ENCODE results near the gene RO60. TPM values are rescaled to one million over a fixed set of nuclear protein-coding genes. Genes with fewer than 3 reads are reported as not detected.

RO60 gene
- total RNA-seq, 2 donors from 2014 or later: 36.4 to 47.2 TPM

DNA sequence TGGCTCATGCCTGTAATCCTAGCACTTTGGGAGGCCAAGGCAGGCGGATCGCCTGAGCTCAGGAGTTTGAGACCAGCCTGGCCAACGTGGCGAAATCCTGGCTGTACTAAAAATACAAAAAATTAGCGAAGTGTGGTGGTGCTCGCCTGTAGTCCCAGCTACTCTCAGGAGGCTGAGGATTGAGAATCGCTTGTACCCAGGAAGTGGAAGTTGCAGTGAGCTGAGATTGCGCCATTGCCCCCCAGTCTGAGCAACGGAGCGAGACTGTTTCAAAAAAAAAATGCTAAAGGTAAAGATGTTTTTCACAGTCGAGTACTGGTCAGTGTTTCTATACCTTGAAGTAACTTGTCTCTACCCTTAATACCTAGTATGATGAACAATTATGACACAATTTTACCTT is 34.7 kb downstream of the RO60 start:
- ATAC-seq: no peak
- intact Hi-C loops (cut with DNase I, micrococcal nuclease): no loop called here

GRCh38 chr1:193102662-193103061 is 43.2 kb downstream of the RO60 start:
- ATAC-seq: no peak
- no peak for DNase-seq
- intact Hi-C loops (cut with DNase I, micrococcal nuclease): no loop called here

More for the DNA sequence above, 34.7 kb downstream of the RO60 start:
- DNase-seq: no peak

- intact Hi-C loops (cut with DNase I, micrococcal nuclease): no loop called here
- ATAC-seq: no peak
- no peak for DNase-seq
Observed at GRCh38 chr1:193103759-193104501, 44.5 kb downstream of the RO60 start.

DNA sequence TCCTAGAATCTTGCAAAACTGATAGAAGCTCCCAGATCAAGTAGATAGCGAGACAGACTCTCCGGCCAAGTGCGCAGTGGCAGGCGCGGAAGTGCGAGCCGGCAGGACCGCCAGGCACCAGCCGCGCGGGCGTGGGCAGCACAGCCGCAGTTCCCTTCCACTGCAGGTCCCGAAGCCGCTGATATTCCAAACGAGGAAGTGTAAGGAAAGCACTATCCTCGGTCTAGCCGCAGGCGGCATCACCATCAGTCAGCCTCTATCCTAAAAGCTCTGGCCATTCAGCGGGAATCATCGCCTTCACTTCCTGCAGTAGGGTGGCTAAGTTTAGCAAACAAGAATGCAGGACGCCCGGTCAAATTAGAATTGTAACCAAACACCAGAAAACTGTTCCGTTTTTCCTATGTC is 45.1 kb downstream of the RO60 start:
- ATAC-seq (peak; percentile 71), DNase-seq (peak; percentile 50 to 63)
- intact Hi-C loops (cut with DNase I, micrococcal nuclease): no loop called here

DNA sequence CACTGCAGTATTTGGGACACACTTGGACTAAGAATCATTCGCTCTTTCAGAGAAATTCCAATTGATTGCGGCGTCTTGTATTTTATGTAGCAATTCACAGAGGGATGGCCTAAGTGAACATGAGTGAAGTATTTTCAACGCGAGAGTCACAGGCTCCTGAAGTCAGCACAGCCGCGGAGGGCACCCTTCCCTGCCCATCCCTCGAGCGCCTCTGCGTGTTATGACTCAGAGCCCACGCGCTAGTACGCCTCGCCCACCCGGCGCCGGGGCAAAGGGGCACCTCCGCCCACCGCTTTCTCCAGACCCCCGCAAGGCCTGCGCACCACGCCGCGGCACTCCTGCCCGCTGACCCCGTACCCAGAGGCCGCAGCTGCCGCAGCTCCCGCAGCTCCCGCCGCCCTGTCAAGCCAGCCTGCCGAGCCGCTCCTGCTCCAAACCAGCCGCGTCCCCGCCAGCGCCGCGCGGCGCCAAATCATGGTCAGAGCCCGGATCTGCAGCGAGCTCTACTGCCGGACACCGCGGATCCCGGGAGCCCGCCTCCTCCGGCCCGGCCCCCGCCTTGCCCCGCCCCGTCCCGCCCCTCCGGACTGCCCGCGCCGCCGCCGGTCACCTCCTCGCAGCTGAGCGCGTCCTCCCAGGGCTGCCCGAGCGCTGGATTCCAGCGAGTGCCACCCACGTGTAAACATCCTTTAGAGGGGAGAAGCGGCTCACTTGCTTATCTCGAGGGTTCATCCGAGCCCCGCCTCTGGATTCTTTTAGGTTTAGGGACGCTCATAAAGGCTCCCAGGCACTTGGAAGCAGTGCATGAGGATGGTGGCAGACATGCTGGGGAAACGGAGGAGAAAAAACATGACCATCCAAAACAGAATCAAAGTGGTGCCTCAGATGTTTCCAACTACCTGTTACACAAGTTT is 45.8 kb downstream of the RO60 start, which contains the start of gene GLRX2:
Gene GLRX2 (minus strand): TSS at position 508 of the 914 bp plus-strand sequence. CDS start 32 bp downstream, at position 476.
- DNase-seq (peak; percentile 88 to 89), ATAC-seq (peak; percentile 95)
- intact Hi-C loops (cut with DNase I, micrococcal nuclease): no loop called here

DNA sequence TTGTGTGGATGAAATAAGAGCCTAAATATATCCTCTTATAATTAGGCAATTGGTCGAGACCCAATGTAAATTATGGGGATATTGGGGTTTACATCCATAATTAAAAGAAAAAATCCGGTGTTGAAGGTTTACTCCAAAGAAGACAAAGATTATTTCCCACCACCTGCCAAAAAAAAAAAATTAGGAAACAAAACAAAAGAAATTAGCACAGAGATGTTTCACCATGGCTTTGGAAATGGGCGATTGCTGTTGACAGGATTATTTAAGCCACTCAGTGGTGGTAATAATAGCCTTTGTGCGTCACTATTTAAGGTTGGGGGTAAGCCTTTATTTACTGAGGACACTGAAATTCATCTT is 46.4 kb downstream of the RO60 start:
- intact Hi-C loops (cut with DNase I, micrococcal nuclease): no loop called here
- ATAC-seq (no peak), DNase-seq (no peak)

GRCh38 chr1:193108471-193108870 is 49.1 kb downstream of the RO60 start:
- no peak for DNase-seq
- intact Hi-C loops (cut with DNase I, micrococcal nuclease): no loop called here
- no peak for ATAC-seq

Other genes with a start within 250 kb of the RO60 start
- 10 to 100 TPM; 27.5 to 28.2 TPM for gene UCHL5, start 252 bp upstream of the RO60 start, total RNA-seq
- 10 to 100 TPM; 19.5 to 25.3 TPM for gene GLRX2, start 45.8 kb downstream of the RO60 start, total RNA-seq
- 10 to 100 TPM; 44.8 to 46.2 TPM for gene CDC73, start 62.4 kb downstream of the RO60 start, total RNA-seq
- gene B3GALT2, start 127.0 kb downstream of the RO60 start, total RNA-seq: under 1 TPM; 0.46 to 0.50 TPM

All from left colon (tissue), 2 donors.